ENCODE data around the gene GNL3L.
"Not testable (repeated sequence)": the region's sequence is repeated elsewhere in the genome, so short reads cannot be mapped to it uniquely, and the experiment has no call there.

Gene GNL3L

GRCh38 chrX:54570332-54570731 lies 40.3 kb downstream of the GNL3L start:
- no peak overlapping the region for H3K27ac ChIP-seq
- TF ChIP-seq CTCF (conservative IDR thresholded peaks at IDR 0.05): no peak

- not testable (repeated sequence) for H3K27ac ChIP-seq
Observed at GRCh38 chrX:54572641-54573040, 42.6 kb downstream of the GNL3L start.

GRCh38 chrX:54597728-54598127 lies 67.7 kb downstream of the GNL3L start:
- no peak overlapping the region for H3K27ac ChIP-seq
- TF ChIP-seq CTCF (conservative IDR thresholded peaks at IDR 0.05): no peak

- H3K27ac ChIP-seq: no peak overlapping the region
- TF ChIP-seq CTCF (conservative IDR thresholded peaks at IDR 0.05): no peak
Observed at GRCh38 chrX:54602563-54602962, 72.5 kb downstream of the GNL3L start.

All from VCaP (cell line).